Smooth muscle cell (in vitro differentiated cells): ENCODE results near the gene FKBP14. TPM values are rescaled to one million over a fixed set of nuclear protein-coding genes. Genes with fewer than 3 reads are reported as not detected.

Source experiments
- DNase-seq: peaks from one replicate; lab custom pipeline; 2025; ENCODE audit not compliant: unreplicated experiment; lab: John Stamatoyannopoulos, UW
- H2AFZ ChIP-seq: fragments of 200-600 bp; sonication (generic); 2 replicates; pipeline ENCODE4 v1.6.0; 2016; ENCODE audit warnings: antibody characterized with exemption, low read depth, mild to moderate bottlenecking
- H3F3A ChIP-seq: fragments of 200-600 bp; sonication (generic); 2 replicates; pipeline ENCODE4 v1.6.0; 2017; ENCODE audit warnings: antibody characterized with exemption, low read depth
- H3K27ac ChIP-seq: fragments of 200-600 bp; sonication (generic); 2 replicates; pipeline ENCODE4 v1.5.1; 2016; ENCODE audit warnings: low read depth, mild to moderate bottlenecking
- H3K27me3 ChIP-seq: fragments of 200-600 bp; sonication (generic); 2 replicates; pipeline ENCODE4 v1.6.1; 2016; ENCODE audit warnings: low read depth, mild to moderate bottlenecking
- H3K36me3 ChIP-seq: fragments of 200-600 bp; sonication (generic); 2 replicates; pipeline ENCODE4 v1.5.1; 2016; ENCODE audit warnings: low read depth
- H3K4me1 ChIP-seq: fragments of 200-600 bp; sonication (generic); 2 replicates; pipeline ENCODE4 v1.5.1; 2016; ENCODE audit warnings: low read depth
- H3K4me2 ChIP-seq: fragments of 200-600 bp; sonication (generic); 2 replicates; pipeline ENCODE4 v1.6.0; 2016; ENCODE audit warnings: mild to moderate bottlenecking
- H3K4me3 ChIP-seq: fragments of 200-600 bp; sonication (generic); 2 replicates; pipeline ENCODE4 v1.5.1; 2016; ENCODE audit warnings: mild to moderate bottlenecking
- H3K79me2 ChIP-seq: fragments of 200-600 bp; sonication (generic); 2 replicates; pipeline ENCODE4 v1.6.0; 2016; ENCODE audit warnings: low read depth, mild to moderate bottlenecking
- H3K9ac ChIP-seq: fragments of 200-600 bp; sonication (generic); 2 replicates; pipeline ENCODE4 v1.6.0; 2016; ENCODE audit warnings: low read depth
- H3K9me3 ChIP-seq: fragments of 200-600 bp; sonication (generic); replicated peaks from 2 replicates; pipeline ENCODE4 v1.5.1; 2016; ENCODE audit warnings: low read depth
- H4K20me1 ChIP-seq: fragments of 200-600 bp; sonication (generic); 2 replicates; pipeline ENCODE4 v1.6.0; 2016; ENCODE audit warnings: low read depth
- WGBS: methylation state at CpG from one replicate; pipeline ENCODE4 v1.1.7; 2016; ENCODE audit warnings: low lambda C conversion rate; 5-methylcytosine and 5-hydroxymethylcytosine counted together
- polyA plus RNA-seq: library from polyadenylated mRNA; unstranded; fragments of >200 nt; fragmentation: Nextera tagmentation; extraction: Ambion mirVana; gene quantifications from 2 replicates; pipeline ENCODE4 v1.2.1, GENCODE V29; 2016
- total RNA-seq: library from RNA; depleted of rRNA; stranded (reverse); fragments of >200 nt; gene quantifications from 2 replicates; pipeline ENCODE4 v1.2.3, GENCODE V29; 2014
- TF ChIP-seq, protein P1 (sequence below): fragments of 200-600 bp; sonication (generic); IDR thresholded peaks from 2 replicates; pipeline ENCODE4 v1.5.1; 2017; ENCODE audit warnings: borderline replicate concordance, mild to moderate bottlenecking, antibody characterized with exemption; ENCODE audit not compliant: insufficient read depth, poor library complexity, severe bottlenecking

FKBP14 gene
- total and polyA plus RNA-seq, 2 experiments from 2014 or later, result 90.1 to 111 TPM

DNA sequence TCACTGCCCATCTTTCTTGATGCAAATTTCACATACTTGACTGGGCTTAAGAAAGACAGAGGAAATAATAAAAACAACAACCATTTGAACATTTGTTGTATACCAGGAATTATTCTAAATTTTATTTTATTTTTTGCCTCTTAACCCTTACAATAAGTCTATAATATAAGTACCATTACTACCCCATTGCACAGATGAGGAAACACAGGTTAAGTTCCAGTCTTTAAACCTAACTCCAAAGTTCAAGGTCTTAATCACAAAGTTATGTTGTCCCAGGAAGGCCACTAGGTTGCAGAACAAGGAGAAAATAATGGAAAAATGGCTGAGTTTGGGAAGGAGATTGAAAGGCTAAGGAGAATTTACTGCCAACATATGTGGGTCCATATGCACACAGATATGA lies 3.5 kb downstream of the FKBP14 start:
- Histone ChIP-seq H3K9me3 (no peaks in the 10 kb centered on the region), H3K4me2 (peak overlapping the region; percentile 93), H2AFZ (no peak overlapping the region), H3K27me3 (no peaks in the 10 kb centered on the region), H3F3A (peaks cover 3% of the 10 kb centered on the region), H3K9ac (no peak overlapping the region), H3K4me1 (peaks cover 18% of the 10 kb centered on the region), H3K79me2 (peaks cover 61% of the 10 kb centered on the region), H3K36me3 (no peaks in the 10 kb centered on the region), H4K20me1 (peaks cover 62% of the 10 kb centered on the region), H3K27ac (no peak overlapping the region), H3K4me3 (no peak overlapping the region)
- TF ChIP-seq, protein P1, sequence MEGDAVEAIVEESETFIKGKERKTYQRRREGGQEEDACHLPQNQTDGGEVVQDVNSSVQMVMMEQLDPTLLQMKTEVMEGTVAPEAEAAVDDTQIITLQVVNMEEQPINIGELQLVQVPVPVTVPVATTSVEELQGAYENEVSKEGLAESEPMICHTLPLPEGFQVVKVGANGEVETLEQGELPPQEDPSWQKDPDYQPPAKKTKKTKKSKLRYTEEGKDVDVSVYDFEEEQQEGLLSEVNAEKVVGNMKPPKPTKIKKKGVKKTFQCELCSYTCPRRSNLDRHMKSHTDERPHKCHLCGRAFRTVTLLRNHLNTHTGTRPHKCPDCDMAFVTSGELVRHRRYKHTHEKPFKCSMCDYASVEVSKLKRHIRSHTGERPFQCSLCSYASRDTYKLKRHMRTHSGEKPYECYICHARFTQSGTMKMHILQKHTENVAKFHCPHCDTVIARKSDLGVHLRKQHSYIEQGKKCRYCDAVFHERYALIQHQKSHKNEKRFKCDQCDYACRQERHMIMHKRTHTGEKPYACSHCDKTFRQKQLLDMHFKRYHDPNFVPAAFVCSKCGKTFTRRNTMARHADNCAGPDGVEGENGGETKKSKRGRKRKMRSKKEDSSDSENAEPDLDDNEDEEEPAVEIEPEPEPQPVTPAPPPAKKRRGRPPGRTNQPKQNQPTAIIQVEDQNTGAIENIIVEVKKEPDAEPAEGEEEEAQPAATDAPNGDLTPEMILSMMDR, result no peak
- DNase-seq, result no peak

DNA sequence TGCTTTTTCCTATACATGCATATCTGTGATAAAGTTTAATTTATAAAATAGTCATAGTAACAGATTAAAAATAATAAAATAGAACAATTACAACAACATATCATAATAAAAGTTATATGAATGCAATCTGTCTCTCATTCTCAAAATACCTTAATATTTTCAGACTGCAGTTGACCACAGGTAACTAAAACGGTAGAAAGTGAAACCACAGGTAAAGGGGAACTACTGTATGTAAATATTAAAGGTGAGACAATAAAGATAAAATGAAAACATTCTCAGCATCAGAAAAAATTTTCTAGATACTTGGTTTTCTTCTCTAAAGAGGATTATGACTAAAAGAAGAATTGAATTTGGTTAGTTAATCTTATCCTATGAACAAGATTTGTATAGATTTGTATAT lies 6.0 kb downstream of the FKBP14 start:
- 96% methylated on average over 1 of the region's 1 CpG for WGBS
- H2AFZ ChIP-seq, result no peak overlapping the region
- H3F3A ChIP-seq, result peaks cover 3% of the 10 kb centered on the region
- H4K20me1 ChIP-seq, result peaks cover 61% of the 10 kb centered on the region
- H3K36me3 ChIP-seq, result no peaks in the 10 kb centered on the region
- no peaks in the 10 kb centered on the region for H3K9me3 ChIP-seq
- no peak overlapping the region for H3K4me2 ChIP-seq
- no peak overlapping the region for H3K27ac ChIP-seq
- H3K27me3 ChIP-seq, result no peaks in the 10 kb centered on the region
- no peak overlapping the region for H3K9ac ChIP-seq
- no peak for DNase-seq
- H3K79me2 ChIP-seq, result peaks cover 53% of the 10 kb centered on the region
- H3K4me3 ChIP-seq, result no peak overlapping the region
- TF ChIP-seq, protein P1, result no peak
- H3K4me1 ChIP-seq, result peaks cover 10% of the 10 kb centered on the region

DNA sequence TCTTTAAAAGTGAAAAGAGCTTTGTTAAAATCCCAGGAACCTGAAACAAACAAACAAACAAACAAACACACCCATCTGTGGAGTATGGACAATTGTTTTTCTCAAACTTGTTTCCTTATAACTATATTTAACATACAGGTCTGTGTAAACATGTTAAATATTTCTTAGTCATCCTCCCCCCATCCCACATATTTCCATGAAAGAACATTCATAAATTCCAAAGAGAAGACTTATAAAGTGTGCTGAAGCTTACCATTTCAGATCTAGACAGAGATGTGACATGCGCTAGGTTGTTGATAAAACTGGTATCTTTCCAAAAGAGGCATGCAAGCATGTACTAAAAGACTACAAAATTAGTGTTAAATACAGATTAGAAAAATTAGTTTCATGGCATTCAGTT lies 6.5 kb downstream of the FKBP14 start:
- no peak overlapping the region for H3K4me2 ChIP-seq
- WGBS, result 66% methylated on average over 1 of the region's 1 CpG
- no peak for DNase-seq
- H3K27me3 ChIP-seq, result no peaks in the 10 kb centered on the region
- no peak overlapping the region for H3K4me3 ChIP-seq
- H3K9me3 ChIP-seq, result no peaks in the 10 kb centered on the region
- peaks cover 5% of the 10 kb centered on the region for H3K4me1 ChIP-seq
- H3F3A ChIP-seq, result peaks cover 3% of the 10 kb centered on the region
- TF ChIP-seq, protein P1, result no peak
- H4K20me1 ChIP-seq, result peaks cover 56% of the 10 kb centered on the region
- H3K79me2 ChIP-seq, result peaks cover 47% of the 10 kb centered on the region
- no peak overlapping the region for H3K9ac ChIP-seq
- no peak overlapping the region for H3K27ac ChIP-seq
- H2AFZ ChIP-seq, result no peak overlapping the region
- H3K36me3 ChIP-seq, result no peaks in the 10 kb centered on the region

DNA sequence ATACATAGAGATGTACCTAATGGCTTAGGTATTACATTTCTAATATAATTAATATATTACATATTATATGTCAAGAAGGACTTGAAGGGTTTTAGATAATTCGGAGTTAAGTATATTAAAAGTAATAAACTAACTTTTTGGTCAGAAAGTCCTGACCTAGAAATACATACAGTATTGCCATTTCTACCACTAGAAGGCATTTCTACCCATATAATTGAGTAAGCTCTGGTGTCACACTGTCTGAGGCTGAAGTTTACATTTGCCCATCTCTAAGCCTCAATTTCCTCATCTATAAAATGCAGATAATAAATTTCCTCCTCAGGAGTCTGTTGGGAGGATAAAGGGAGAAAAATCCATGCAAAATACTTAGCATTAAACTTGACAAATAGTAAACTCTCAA lies 7.1 kb downstream of the FKBP14 start:
- Histone ChIP-seq H3K9me3 (no peaks in the 10 kb centered on the region), H3K4me1 (no peaks in the 10 kb centered on the region), H3K9ac (no peak overlapping the region), H3K27me3 (no peaks in the 10 kb centered on the region), H3K27ac (no peak overlapping the region), H2AFZ (no peak overlapping the region), H4K20me1 (peaks cover 50% of the 10 kb centered on the region), H3K4me2 (no peak overlapping the region), H3K4me3 (no peak overlapping the region), H3F3A (peaks cover 3% of the 10 kb centered on the region), H3K79me2 (peaks cover 41% of the 10 kb centered on the region), H3K36me3 (peaks cover 2% of the 10 kb centered on the region)
- TF ChIP-seq, protein P1, result no peak
- 97% methylated on average over 1 of the region's 1 CpG for WGBS
- no peak for DNase-seq
